T-helper 9 cell (primary cell): ENCODE results near the gene ZNF679.
"Not testable (repeated sequence)": the region's sequence is repeated elsewhere in the genome, so short reads cannot be mapped to it uniquely, and the experiment has no call there.

ENCODE experiments used
- DNase-seq: peaks from one replicate; pipeline ENCODE4 v3.0.0-alpha.2; 2020
- total RNA-seq, 2 donors: gene quantifications; one replicate each; lab custom pipeline; 2026; lab: John Stamatoyannopoulos, UW

The ZNF679 gene
- 0 reads per million in 2 donors for total RNA-seq

GRCh38 chr7:64228174-64228573 lies at the start of gene ZNF679:
ZNF679 (plus strand) TSS chr7:64228474; CDS start chr7:64249118, 20,644 bp downstream.
- DNase-seq, result not testable (repeated sequence)

DNA sequence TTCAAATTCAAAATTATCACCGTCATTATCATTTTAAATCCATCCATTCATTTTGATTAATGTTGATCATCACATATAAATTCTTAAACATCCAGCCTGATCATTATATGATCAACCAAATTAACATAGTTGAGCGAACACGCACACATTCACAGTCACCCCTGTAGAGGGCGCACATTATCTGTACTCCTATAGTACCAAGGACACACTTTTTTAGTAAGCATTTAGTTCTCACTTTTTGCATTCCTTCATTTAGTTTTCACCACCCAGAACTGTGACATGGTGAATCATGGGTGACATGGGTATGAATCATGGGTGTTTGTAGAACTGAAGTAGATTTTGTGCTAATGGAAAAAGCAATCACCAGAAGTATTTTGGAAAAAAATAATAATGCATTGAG lies 47.3 kb upstream of the ZNF679 start:
- no peak for DNase-seq

DNA sequence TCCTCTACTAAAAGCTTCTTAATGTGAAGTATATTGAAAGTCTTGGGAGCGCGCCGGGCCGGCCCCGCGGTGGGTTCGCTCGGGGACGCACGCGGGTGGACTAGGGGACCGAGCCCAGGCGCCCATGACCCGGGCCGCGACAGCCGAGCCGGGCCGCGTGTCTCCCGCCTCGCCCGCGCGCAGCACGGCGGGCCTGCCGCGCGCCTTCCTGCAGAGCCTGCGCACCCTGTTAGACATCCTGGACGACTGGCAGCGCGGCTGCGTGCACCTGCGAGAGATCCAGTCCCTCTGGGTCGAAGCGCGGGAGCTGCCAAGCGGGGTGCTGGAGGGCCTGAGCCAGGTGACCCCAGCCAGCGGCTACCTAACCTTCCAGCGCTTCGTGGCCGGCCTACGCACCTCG lies 46.7 kb upstream of the ZNF679 start:
- DNase-seq, result no peak

DNA sequence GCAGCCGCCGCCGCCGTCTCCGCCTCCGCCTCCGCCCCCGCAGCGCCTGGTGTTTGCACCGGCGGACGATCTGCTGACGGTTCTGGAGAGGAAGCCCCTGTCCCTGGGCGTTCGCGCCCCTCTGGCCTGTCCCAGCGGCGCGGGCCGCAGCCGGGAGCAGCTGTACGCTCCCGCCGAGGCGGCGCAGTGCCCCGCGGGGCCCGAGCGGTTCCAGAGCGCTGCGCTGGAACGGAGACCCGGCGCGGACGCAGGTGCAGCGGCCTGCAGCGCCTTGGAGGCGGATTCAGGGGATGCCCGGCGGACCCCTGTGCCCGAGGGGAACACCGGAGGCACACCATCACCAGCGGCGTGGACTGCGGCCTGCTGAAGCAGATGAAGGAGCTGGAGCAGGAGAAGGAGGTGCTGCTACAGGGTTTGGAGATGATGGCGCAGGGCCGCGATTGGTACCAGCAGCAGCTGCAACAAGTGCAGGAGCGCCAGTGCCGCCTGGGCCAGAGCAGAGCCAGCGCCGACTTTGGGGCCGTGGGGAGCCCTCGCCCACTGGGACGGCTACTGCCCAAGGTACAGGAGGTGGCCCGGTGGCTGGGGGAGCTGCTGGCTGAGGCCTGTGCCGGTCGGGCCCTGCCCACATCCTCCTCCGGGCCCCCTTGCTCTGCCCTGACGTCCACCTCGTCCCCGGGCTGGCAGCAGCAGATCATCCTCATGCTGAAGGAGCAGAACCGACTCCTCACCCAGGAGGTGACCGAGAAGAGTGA lies 46.1 kb upstream of the ZNF679 start:
- DNase-seq, result no peak

- DNase-seq, result peak; percentile 49
Measured at GRCh38 chr7:64183126-64183742, 45.0 kb upstream of the ZNF679 start.

GRCh38 chr7:64183827-64184372 lies 44.4 kb upstream of the ZNF679 start:
- DNase-seq, result no peak

DNA sequence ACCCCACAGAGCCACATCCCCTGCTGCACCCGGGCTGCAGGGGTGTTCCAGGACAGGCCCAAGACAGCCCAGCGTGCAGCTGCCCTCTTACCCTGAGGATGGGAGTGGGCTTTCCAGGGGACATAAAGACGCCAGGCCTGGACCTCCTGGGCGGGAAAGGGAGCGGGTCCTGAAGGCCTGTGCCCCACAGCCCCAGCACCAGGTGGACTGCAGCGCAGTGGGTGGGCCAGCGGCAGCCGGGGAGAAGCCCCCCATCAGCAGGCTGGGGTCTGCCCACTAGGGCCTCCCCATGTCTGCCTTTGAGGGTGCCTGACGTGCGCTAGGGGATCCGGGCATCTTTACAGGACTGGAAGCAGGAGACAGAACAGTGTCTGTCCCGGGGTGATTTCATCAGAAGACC lies 43.9 kb upstream of the ZNF679 start:
- DNase-seq, result no peak

DNA sequence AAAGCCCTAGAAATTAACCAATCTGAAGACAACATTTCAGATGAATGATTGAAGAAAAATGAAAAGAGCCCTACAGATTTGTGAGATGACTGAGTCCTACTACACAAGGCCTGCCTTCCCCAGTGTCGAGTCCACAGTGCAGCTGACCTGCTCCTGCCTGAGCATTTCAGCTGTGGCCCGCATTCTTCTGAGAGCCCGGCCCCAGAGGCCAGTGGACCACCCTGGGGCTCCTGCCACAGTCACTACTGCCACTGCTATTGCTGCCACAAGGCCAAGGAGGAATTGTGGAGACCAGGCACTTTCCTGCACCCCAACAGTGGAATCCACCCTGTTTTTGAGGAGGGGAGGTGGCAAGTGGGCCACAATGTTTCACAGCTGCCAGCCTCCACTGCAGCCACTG lies 40.9 kb upstream of the ZNF679 start:
- DNase-seq, result no peak

DNA sequence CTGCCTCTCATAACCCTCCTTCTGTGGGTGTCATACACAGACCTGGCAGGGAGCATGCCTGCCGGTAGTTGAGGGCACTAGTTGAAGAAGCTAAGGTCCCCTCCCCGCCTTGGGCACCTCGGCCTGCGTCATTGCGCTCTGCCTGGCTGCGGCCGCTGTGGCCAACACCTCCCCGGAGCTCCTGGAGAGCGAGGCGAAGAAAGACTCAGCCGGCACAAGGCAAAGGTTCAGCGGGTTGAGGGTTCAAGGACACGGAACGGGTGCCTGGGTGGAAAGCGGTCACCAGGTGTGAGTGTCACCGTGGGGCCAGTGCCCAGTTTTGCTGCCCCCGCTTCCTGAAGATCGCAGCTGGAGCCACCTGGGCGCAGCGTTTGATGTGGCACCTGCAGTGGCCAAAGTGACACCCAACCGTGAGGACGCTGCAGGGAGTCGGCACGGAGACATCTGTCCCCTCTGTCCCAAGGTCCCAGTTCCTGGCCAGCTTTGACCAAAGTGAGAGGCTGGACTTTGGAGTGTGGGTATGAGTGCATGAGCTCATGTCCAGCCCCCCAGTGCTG lies 36.0 kb upstream of the ZNF679 start:
- no peak for DNase-seq

DNA sequence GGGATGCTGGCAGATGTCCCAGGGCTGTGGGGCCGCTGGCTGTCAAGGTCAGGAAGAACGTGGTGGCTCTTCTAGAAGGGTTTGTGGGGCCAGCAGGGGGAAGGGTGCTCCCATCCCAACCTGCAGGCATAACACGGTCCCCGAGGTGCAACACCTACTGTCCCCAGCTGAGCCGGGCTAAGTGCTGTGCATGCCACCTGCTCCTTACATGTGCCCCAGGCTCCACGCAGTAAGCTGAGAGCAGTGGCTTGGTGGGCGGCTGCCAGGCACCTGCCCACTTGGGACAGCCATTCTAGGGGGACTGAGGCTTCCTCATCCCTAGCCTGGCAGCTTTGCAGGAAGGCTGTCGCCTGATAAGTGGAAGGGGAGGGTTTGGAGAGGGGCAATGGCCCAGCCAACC lies 35.5 kb upstream of the ZNF679 start:
- no peak for DNase-seq

- no peak for DNase-seq
Measured at GRCh38 chr7:64206903-64207302, 21.4 kb upstream of the ZNF679 start, which contains the start of gene ZNF735. ZNF735 (plus strand) TSS chr7:64207203; CDS start chr7:64207203, 0 bp downstream.

- not testable (repeated sequence) for DNase-seq
Measured at GRCh38 chr7:64219710-64220298, 8.5 kb upstream of the ZNF679 start.

DNA sequence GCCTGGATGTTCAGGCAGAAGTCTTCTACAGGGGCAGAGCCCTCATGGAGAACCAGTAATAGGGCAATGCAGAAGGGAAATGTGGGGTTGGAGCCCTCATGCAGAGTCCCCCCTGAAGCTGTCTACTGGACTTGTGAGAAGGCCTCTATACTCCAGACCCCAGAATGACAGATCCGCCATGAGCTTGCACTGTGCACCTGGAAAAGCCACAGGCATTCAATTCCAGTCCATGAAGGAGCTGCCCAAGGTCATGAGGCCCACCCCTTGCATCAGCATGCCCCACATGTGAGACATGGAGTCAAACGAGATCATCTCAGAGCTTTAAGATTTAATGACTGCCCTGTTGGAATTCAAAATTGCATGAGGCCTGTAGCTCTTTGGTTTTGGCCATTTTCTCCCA lies 4.9 kb upstream of the ZNF679 start:
- no peak for DNase-seq

DNA sequence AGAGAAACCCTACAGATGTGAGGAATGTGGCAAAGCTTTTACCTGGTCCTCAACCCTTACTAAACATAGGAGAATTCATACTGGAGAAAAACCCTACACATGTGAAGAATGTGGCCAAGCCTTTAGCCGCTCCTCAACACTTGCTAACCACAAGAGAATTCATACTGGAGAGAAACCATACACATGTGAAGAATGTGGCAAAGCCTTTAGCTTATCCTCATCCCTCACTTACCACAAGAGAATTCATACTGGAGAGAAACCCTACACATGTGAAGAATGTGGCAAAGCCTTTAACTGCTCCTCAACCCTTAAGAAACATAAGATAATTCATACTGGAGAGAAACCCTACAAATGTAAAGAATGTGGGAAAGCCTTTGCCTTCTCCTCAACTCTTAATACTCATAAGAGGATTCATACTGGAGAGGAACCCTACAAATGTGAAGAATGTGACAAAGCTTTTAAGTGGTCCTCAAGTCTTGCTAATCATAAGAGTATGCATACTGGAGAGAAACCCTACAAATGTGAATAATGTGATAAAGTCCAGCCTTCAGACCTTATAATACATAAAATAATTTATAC lies 38.2 kb downstream of the ZNF679 start:
- no peak for DNase-seq

DNA sequence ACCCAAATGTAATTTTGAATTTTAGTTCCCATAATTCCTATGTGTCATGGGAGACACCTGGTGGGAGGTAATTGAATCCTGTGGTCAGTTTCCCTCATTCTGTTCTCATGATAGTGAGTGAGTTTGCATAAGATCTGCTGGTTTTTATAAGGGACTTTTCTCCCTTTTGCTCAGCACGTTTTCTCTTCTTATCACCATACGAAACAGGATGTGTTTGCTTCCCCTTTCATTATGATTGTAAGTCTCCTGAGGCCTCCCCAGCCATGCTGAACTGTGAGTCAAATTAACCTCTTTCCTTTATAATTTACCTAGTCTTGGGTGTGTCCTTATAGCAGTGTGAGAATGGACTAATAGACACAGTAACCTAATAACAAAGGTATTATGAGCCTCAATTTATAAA lies 49.4 kb downstream of the ZNF679 start:
- DNase-seq, result no peak

DNA sequence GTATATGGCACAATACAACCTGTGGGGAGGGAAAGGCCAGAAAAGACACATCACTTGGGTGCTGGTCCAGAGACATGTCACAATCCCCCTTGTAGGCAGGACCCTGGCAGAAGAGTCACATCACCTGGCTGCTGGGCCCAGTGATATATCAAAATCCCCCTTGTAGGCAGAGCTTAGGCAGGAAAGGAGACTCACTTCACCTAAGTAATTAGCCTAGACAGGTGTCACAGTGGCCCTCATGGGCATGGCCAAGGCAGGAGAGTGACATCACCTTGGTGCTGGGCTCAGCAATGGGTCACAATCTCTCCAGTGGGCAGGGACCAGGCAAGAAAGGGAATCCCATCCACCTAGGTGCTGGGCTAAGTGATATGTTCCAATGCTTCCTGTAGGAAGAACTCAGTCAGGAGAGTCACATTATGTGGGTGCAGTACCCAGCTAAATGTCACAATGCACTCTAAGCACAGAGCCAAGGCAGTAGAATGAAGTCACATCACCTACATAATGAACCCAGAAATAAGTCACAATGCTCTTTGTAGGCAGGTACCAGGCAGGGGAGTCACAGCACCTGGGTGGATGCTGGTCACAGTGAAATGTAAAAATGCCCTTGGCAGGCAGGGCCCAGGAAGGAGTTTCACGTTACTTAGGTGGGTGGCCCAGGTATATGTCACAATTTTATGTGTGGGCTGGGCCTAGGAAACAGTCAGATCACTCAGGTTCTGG lies 66.6 kb downstream of the ZNF679 start:
- no peak for DNase-seq

GRCh38 chr7:64297418-64297817 lies 69.1 kb downstream of the ZNF679 start:
- DNase-seq, result not testable (repeated sequence)

- no peak for DNase-seq
Measured at GRCh38 chr7:64300641-64301405, 72.5 kb downstream of the ZNF679 start.

DNA sequence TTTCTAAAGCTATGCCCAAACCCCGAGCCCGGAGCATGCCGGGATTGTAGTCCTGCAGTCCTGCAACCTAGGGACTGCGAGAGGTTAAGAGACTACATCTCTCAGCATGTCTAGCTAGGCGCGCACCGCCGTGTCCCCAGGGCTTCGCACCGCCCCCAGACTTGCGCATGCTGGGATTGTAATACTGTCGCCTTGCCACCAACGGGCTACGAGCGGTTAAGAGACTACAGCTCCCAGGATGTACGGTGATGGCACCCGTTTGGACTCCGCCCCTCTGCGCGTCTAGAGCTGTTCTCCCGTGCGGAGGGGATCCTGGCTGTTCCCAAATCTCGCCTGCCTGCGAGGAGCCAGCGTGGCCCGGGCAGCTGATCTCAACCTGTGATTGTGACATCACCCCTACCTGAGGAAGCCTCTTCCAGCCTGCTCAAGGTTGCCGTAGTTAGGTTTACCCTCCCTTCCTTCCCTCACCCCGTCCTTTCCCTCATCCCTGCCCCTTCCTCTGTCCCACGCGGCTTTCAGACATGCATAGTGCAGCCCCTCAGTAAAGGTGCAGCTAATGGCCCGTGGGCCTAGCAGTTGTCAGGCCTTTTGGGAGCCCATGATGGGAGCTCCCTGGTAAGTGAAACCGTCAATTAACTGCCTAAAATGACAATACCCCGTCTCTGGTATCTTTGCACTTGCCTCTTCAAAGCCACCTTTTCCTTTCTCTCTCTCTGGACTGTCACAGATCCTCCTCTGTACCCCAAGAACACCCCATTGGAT lies 79.2 kb downstream of the ZNF679 start:
- peak; percentile 86 for DNase-seq

DNA sequence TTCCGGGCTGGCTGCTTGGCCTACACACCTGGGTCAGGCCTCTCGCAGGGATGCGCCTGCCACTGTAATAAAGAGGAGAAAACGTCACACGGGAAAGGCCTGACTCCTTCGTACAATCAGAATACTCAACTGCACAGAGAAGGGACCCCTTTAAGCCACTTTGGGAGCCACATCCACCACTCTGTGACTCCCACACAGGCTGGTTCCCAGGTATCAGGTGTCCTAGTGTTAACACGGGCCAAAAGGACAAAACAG lies 79.7 kb downstream of the ZNF679 start:
- DNase-seq, result no peak

- DNase-seq, result no peak
Measured at GRCh38 chr7:64310426-64310825, 82.2 kb downstream of the ZNF679 start.
